GM19438 (cell line): ENCODE data around the gene UNC119B.

Experiments used
- ATAC-seq: cut with Tn5 transposase; IDR thresholded peaks from one replicate; pipeline ENCODE4 v1.9.1; 2021; ENCODE audit warnings: low read depth; ENCODE audit not compliant: unreplicated experiment

UNC119B gene

DNA sequence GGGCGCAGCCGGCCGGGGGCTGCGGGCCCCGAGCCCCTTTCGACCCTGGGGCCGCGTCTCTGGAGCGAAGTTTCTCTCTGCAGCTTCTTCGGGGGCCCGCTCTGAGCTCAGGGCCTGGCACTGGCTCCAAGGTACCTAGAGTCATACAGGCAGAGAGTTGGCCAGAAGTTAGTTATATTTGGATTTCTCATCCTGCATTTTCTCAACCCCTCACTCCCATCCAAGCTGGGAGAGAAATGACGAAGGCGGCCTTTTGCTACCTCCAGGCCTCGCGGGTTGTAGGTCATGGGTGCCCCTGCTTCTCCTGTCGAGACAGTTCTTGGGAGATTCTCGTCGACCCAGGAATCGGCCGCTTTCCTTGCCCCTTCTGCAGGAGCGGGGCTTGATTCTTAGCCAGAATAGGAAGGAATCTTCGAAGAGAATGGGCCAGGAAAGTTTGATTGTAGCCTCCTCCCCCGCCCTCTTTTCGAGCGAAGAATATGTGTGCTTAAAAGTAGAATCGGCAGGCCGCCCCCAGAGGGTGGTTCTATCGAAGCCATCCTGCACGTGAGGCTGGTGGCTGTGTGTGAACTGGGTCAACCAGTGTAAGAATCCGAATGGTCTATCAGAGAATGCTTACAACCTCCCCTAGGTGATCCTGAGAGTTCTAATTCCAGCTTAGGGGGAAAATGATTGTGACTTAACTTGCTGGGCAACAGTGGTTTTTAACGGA lies 22.5 kb upstream of the UNC119B start:
- no peak for ATAC-seq

DNA sequence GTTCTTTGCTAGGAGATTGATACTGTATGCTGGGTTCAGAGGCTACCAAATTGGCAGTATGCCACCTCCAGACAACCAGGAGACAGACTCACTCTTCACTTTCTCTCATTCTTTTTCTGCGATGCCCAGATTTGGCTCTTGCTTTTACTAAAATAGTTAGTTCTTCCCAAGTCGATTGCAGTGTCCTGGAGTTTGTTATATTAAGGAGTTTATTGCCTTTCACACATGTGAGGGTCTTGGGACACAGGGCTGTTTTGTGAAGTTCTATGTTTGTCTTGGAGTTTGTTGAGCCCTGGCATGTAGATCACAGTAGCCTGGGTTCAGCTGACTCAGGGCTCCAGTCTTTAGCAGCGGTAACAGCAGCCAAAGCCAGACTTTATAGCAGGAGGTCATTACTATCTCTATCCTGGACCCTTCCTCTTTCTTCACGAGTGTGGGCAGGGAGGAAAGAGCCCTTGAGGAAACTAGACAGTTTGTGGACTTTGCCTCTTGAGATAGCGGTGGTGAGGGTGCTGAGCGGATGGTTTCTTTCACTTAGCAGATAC lies 21.7 kb upstream of the UNC119B start:
- no peak for ATAC-seq

DNA sequence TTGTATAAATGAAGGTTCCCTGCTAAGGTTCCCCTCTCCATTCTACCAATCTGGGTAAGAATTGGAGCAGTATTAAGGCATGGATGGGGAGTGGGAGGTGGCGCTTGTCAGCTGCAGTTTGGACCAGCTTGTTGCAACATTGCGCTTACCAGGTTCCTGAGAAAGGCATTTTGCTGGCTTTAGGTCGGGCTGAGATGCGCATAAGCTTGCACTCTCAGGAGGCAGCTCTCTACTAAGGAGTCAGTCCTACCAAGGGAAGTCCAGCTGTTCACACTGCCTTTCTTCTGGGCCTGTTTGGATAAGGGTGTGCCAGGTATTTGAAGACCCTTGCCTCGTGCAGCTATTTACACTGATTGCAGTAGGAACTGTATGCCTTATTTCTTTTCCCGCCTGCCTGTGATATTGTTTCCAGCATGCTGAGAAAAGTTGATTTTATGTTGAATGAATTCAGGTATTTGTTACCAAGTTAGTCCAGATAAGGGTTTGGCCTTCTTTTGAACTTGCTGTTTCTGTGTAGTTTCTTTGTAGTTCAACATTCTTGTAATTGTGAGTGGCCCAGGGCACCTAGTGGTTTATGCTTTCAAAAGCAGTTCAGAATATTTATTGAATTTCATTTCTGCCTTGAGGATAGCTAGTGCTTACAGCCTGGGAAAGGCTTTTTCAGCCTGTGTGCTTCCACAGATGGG lies 20.7 kb upstream of the UNC119B start:
- no peak for ATAC-seq

DNA sequence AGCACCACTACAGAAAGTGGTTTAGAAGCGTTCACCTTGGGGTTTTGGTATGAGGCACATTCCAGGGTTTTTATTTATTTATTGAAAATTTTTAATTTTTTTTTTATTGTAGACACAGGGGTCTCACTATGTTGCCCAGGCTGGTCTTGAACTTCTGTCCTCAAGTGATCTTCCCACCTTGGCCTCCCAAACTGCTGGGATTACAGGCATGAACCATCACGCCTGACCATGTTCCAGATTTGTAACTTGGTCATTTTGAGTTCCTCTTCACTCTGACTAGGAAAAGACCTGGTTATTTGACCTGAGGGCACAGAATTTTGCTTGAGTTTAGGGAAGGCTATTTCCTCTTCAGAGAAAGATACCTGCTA lies 20.2 kb upstream of the UNC119B start:
- no peak for ATAC-seq

- ATAC-seq = no peak
These were observed 19.3 kb upstream of the UNC119B start for GRCh38 chr12:120690978-120691377.

DNA sequence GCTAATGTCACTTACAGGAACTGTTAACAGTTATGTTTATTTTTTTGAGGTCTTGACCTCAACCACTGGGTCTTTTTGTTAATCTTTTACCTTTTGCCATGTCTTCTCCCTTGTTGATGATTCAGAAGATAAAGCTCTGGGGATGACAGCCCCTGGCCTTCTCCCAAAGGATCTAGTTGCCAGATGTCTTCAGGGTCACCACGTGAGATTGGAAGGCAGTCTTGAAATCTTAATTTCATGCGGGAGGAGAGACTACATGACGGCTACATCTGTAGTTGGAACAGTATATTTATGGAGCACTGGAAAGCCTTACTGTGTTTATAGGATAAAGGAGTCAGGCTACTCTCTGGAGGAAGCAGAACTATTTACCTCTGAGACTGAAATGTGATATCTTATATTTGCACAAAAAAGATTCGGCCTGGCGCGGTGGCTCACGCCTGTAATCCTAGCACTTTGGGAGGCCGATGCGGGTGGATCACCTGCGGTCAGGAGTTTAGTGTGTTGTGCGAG lies 17.7 kb upstream of the UNC119B start:
- ATAC-seq = no peak

DNA sequence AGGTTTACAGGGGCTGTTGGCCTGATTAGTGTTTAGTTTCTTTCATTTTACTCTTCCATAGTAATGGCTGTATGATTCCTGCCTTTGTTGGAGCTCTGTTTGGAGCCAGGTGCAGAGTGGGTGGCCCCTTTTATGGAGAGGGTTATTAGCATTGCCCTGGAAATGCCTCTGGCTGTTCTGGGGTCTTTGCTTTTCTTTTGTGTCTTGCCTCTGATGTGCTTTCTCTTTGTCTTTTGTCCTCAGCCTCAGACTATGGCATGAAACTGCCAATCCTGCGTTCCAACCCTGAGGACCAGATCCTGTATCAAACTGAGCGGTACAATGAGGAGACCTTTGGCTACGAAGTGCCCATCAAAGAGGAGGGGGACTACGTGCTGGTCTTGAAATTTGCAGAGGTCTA lies 16.4 kb upstream of the UNC119B start:
- ATAC-seq = no peak

GRCh38 chr12:120696626-120697025 lies 13.6 kb upstream of the UNC119B start:
- no peak for ATAC-seq

DNA sequence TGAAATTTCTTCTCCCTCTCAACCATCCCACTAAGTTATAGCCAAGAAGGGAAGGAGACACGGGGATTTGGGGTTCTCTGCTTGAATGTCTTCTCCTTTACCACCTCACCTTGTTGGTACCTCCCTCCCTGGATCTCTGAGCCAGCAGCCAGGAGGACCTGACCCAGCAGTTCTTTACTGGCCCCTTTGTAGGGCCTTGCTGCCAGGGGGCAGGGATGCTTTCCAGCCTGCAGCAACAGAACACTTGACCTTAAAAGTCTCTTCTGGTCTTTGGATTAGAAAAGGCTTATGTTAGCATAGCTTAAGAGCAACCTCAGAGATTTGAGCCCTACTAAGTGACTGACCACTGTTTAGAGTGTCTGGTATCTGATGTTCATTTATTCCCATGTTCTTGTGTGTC lies 12.9 kb upstream of the UNC119B start:
- no peak for ATAC-seq

DNA sequence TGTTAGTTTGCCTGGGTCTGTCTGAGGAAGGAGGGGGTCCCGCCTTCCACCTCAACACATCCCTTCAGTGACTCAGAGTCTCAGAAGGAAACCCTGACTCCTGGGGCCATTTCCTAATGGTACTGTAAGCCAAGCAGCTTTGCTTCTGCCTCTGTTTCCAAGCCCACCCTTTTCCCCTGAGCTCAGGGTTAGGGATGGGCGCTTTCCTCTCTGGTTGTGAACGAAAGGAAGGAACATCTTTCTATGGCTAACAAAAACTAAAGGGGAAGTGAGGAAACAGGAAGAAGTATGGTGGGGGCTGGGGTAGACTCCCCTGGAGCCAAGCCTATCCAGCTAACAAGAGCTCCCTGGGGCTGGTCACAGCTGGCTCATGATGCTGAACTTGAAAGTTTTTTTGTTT lies 11.6 kb upstream of the UNC119B start:
- ATAC-seq = no peak

DNA sequence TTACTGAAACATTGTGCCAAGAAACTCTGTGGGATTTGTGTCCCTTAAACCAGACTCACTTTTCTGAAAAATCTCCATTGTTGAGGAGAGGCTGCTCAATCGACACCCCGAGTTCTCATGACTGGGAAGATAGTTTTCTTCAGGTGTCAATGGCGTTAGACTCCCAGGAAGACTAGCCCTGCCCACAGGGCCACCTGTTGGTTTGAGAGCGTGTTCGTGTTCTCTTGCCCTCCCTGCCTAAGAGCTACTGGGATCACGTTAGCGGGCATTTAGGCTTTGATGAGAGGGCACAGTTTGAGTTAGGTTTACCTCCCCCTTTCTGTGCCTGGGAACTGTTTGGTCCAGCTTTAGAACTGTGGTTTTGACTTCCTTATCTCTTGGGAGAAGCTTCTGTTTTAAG lies 10.7 kb upstream of the UNC119B start:
- no peak for ATAC-seq

DNA sequence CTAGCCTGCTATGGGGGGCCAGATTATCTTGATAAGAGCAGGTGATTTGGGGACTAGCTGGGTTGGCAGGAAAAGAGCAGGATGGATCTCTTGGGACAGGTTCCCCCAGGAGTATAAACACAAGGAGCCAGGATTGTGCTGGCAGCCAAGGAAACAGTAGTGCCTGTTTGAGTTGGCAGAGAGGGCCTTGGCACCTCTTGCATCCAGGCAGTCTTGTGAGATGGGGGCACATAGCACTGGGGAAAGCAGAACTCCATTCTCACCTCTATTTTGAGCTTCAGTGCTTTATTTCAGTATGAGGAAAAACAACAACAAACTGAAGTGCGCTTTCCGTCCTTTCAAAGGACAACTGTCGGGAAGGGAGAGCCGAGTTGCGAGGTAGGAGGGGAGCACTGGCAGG lies 9.4 kb upstream of the UNC119B start:
- ATAC-seq = no peak

DNA sequence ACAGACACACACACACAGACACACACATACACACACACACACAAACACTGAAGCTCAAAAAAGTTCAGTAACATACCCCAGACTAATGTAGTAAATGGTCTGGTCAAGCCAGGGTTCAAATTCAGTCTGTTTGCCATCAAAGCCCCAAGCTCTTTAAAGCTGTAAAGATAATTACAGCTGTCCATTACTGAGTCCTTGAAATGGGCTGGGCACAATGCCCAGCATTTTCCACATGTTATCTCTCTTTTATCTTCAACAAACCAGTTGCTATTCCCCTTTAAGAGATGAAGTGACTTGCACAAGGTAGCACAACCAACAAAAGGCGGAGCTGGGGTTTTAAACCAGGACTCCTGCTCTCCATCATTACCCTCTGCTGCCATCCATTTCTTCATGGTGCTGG lies 7.6 kb upstream of the UNC119B start:
- no peak for ATAC-seq

- no peak for ATAC-seq
These were observed 6.8 kb upstream of the UNC119B start for GRCh38 chr12:120703311-120703942.

GRCh38 chr12:120705618-120706017 lies 4.6 kb upstream of the UNC119B start:
- no peak for ATAC-seq

- no peak for ATAC-seq
These were observed 4.2 kb upstream of the UNC119B start for GRCh38 chr12:120706029-120706428.

- ATAC-seq = no peak
These were observed 1.6 kb upstream of the UNC119B start for GRCh38 chr12:120708651-120709050.

GRCh38 chr12:120710805-120711296 lies 593 bp downstream of the UNC119B start:
- ATAC-seq = peak; percentile 39

GRCh38 chr12:120711411-120711810 lies 1.2 kb downstream of the UNC119B start:
- ATAC-seq = no peak

- ATAC-seq = no peak
These were observed 2.4 kb downstream of the UNC119B start for GRCh38 chr12:120712610-120713009.

DNA sequence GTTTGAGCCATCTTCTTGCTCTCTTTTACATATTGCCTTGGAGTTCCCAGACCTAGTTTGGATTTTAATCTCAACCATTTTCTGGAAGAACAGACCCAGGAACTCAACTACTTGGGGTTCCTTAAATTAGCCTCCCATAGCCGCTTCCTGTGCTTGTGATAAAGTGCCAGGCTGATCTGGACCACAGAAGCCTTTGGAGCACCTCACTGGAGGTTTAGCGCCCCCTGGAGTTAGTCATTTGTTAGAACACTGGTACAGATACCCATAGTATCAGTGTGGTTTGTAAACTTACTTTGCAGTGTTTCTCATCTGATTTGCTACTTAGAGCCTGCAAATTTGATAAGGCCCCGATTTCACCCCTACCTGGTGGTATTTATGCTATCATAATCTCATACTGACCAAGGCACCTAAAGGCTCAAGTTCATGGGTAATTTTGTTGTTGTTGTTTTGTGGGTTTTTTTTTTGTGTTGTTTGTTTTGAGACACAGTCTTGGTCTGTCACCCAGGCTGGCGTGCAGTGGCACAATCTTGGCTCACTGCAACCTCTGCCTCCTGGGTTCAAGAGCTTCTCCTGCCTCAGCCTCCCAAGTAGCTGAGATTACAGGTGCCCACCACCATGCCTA lies 3.7 kb downstream of the UNC119B start:
- ATAC-seq = no peak
